CD4-positive, alpha-beta T cell treated with Interleukin-21 for 1 hour (primary cell): ENCODE results near the gene LAMC2.
"Not testable (repeated sequence)": the region's sequence is repeated elsewhere in the genome, so short reads cannot be mapped to it uniquely, and the experiment has no call there.

ENCODE experiments used
- DNase-seq: peaks from one replicate; pipeline ENCODE4 v3.0.0-alpha.2; 2020

LAMC2 gene

GRCh38 chr1:183185941-183186490 lies at the start of gene LAMC2:
Gene LAMC2 (plus strand): TSS chr1:183186264. CDS start chr1:183186353, 89 bp downstream.
- DNase-seq: no peak

GRCh38 chr1:183137782-183138181 lies 48.3 kb upstream of the LAMC2 start:
- DNase-seq: no peak

GRCh38 chr1:183138301-183138700 lies 47.8 kb upstream of the LAMC2 start:
- no peak for DNase-seq

- no peak for DNase-seq
Observed at GRCh38 chr1:183139281-183139942, 46.7 kb upstream of the LAMC2 start.

GRCh38 chr1:183140633-183141032 lies 45.4 kb upstream of the LAMC2 start:
- DNase-seq: no peak

GRCh38 chr1:183142171-183142570 lies 43.9 kb upstream of the LAMC2 start:
- no peak for DNase-seq

GRCh38 chr1:183143576-183144315 lies 42.3 kb upstream of the LAMC2 start:
- no peak for DNase-seq

GRCh38 chr1:183144752-183145151 lies 41.3 kb upstream of the LAMC2 start:
- no peak for DNase-seq

- no peak for DNase-seq
Observed at GRCh38 chr1:183147735-183148134, 38.3 kb upstream of the LAMC2 start.

- no peak for DNase-seq
Observed at GRCh38 chr1:183148599-183148998, 37.5 kb upstream of the LAMC2 start.

GRCh38 chr1:183149273-183149672 lies 36.8 kb upstream of the LAMC2 start:
- DNase-seq: no peak

- not testable (repeated sequence) for DNase-seq
Observed at GRCh38 chr1:183150032-183150431, 36.0 kb upstream of the LAMC2 start.

GRCh38 chr1:183150445-183150844 lies 35.6 kb upstream of the LAMC2 start:
- no peak for DNase-seq

- DNase-seq: no peak
Observed at GRCh38 chr1:183152180-183152579, 33.9 kb upstream of the LAMC2 start.

- no peak for DNase-seq
Observed at GRCh38 chr1:183155939-183156338, 30.1 kb upstream of the LAMC2 start.

- DNase-seq: no peak
Observed at GRCh38 chr1:183159960-183160359, 26.1 kb upstream of the LAMC2 start.

- DNase-seq: no peak
Observed at GRCh38 chr1:183161391-183161790, 24.7 kb upstream of the LAMC2 start.

- DNase-seq: no peak
Observed at GRCh38 chr1:183163316-183163715, 22.7 kb upstream of the LAMC2 start.

- no peak for DNase-seq
Observed at GRCh38 chr1:183164340-183164739, 21.7 kb upstream of the LAMC2 start.

GRCh38 chr1:183164963-183165362 lies 21.1 kb upstream of the LAMC2 start:
- no peak for DNase-seq

- no peak for DNase-seq
Observed at GRCh38 chr1:183165456-183165855, 20.6 kb upstream of the LAMC2 start.

- no peak for DNase-seq
Observed at GRCh38 chr1:183166454-183166853, 19.6 kb upstream of the LAMC2 start.

GRCh38 chr1:183167676-183168075 lies 18.4 kb upstream of the LAMC2 start:
- no peak for DNase-seq

GRCh38 chr1:183168308-183168707 lies 17.8 kb upstream of the LAMC2 start:
- DNase-seq: no peak
